Neural cell (in vitro differentiated cells): ENCODE data around the gene EFCAB6. TPM values are rescaled to one million over a fixed set of nuclear protein-coding genes. Genes with fewer than 3 reads are reported as not detected.

Source experiments
- H2AFZ ChIP-seq: fragments of 200-600, 300-800 bp; sonication (generic), shearing (Covaris generic); 2 replicates; pipeline ENCODE4 v1.6.0; 2014; ENCODE audit warnings: low read depth, mild to moderate bottlenecking, antibody characterized with exemption, low read length, moderate library complexity
- H3F3A ChIP-seq: fragments of 200-600 bp; shearing (Covaris generic); 2 replicates; pipeline ENCODE4 v1.6.1; 2016; ENCODE audit warnings: mild to moderate bottlenecking, moderate library complexity, mixed read lengths, antibody characterized with exemption, low read length; ENCODE audit not compliant: insufficient read depth, poor library complexity, severe bottlenecking
- H3K27ac ChIP-seq: fragments of 200-600, 300-800 bp; sonication (generic), shearing (Covaris generic); 2 replicates; pipeline ENCODE4 v1.5.1; 2014; ENCODE audit warnings: mild to moderate bottlenecking, low read length, moderate library complexity
- H3K27me3 ChIP-seq: fragments of 300-800, 200-600 bp; sonication (generic), shearing (Covaris generic); 2 replicates; pipeline ENCODE4 v1.6.0; 2014; ENCODE audit warnings: mild to moderate bottlenecking, low read depth, low read length, moderate library complexity; ENCODE audit not compliant: insufficient read depth
- H3K36me3 ChIP-seq: fragments of 300-800, 200-600 bp; sonication (generic), shearing (Covaris generic); 2 replicates; pipeline ENCODE4 v1.5.1; 2014; ENCODE audit warnings: mild to moderate bottlenecking, antibody characterized with exemption, low read length, moderate library complexity; ENCODE audit not compliant: insufficient read depth
- H3K4me2 ChIP-seq: fragments of 300-800, 200-600 bp; sonication (generic), shearing (Covaris generic); 2 replicates; pipeline ENCODE4 v1.6.0; 2014; ENCODE audit warnings: mild to moderate bottlenecking, low read length
- H3K4me3 ChIP-seq: fragments of 300-800, 200-600 bp; sonication (generic), shearing (Covaris generic); 2 replicates; pipeline ENCODE4 v1.5.1; 2014; ENCODE audit warnings: mild to moderate bottlenecking, low read length, moderate library complexity
- H3K79me2 ChIP-seq: fragments of 200-600 bp; shearing (Covaris generic); replicated peaks from 2 replicates; pipeline ENCODE4 v1.6.0; 2014; ENCODE audit warnings: mild to moderate bottlenecking, low read length, moderate library complexity; ENCODE audit not compliant: insufficient read depth
- H3K9ac ChIP-seq: fragments of 300-800, 200-600 bp; sonication (generic), shearing (Covaris generic); 2 replicates; pipeline ENCODE4 v1.6.1; 2016; ENCODE audit warnings: mild to moderate bottlenecking, low read length, mixed read lengths
- H3K9me2 ChIP-seq: fragments of 200-600 bp; shearing (Covaris generic); 2 replicates; pipeline ENCODE4 v1.6.1; 2016; ENCODE audit warnings: mild to moderate bottlenecking, low read length, mixed read lengths; ENCODE audit not compliant: insufficient read depth
- H3K9me3 ChIP-seq: fragments of 200-600, 300-800 bp; sonication (generic), shearing (Covaris generic); 2 replicates; pipeline ENCODE4 v1.6.1; 2016; ENCODE audit warnings: mild to moderate bottlenecking, mixed run types, low read length, moderate library complexity, mixed read lengths
- H4K20me1 ChIP-seq: fragments of 200-600 bp; shearing (Covaris generic); 2 replicates; pipeline ENCODE4 v1.6.1; 2016; ENCODE audit warnings: mild to moderate bottlenecking, mixed run types; ENCODE audit not compliant: insufficient read depth
- EP300 ChIP-seq: fragments of 450-650 bp; conservative IDR thresholded peaks from 2 replicates; pipeline ENCODE4 v1.6.1; 2014; ENCODE audit warnings: antibody characterized with exemption, mild to moderate bottlenecking, moderate library complexity; ENCODE audit not compliant: poor library complexity, severe bottlenecking
- EZH2 ChIP-seq: fragments of 200-600, 300-800 bp; shearing (Covaris generic), sonication (generic); IDR thresholded peaks from 2 replicates; pipeline ENCODE4 v1.6.1; 2014; ENCODE audit warnings: antibody characterized with exemption, low read length, borderline replicate concordance, mild to moderate bottlenecking; ENCODE audit not compliant: insufficient read depth, poor library complexity, severe bottlenecking
- MXI1 ChIP-seq: fragments of 450-650 bp; conservative IDR thresholded peaks from 2 replicates; pipeline ENCODE4 v1.6.1; 2014; ENCODE audit warnings: antibody characterized with exemption, mild to moderate bottlenecking; ENCODE audit not compliant: poor library complexity, severe bottlenecking
- POLR2AphosphoS5 ChIP-seq: IDR thresholded peaks from 2 replicates; pipeline ENCODE4 v1.6.1; 2012
- RAD21 ChIP-seq: fragments of 450-650 bp; conservative IDR thresholded peaks from 2 replicates; pipeline ENCODE4 v1.6.1; 2014; ENCODE audit warnings: antibody characterized with exemption, mild to moderate bottlenecking, moderate library complexity
- SMC3 ChIP-seq: fragments of 450-650 bp; conservative IDR thresholded peaks from 2 replicates; pipeline ENCODE4 v1.6.1; 2014; ENCODE audit warnings: antibody characterized with exemption, mild to moderate bottlenecking, moderate library complexity; ENCODE audit not compliant: poor library complexity
- TAF1 ChIP-seq: IDR thresholded peaks from 2 replicates; pipeline ENCODE4 v1.6.1; 2012; ENCODE audit warnings: low read depth
- polyA plus RNA-seq: library from polyadenylated mRNA; depleted of rRNA; stranded (reverse); fragments of >200 nt; gene quantifications from 2 replicates; pipeline ENCODE4 v1.2.3, GENCODE V29; 2014
- TF ChIP-seq, protein P1 (sequence below): IDR thresholded peaks from 2 replicates; pipeline ENCODE4 v1.6.1; 2012; ENCODE audit warnings: borderline replicate concordance
- TF ChIP-seq, protein P2 (sequence below): fragments of 450-650 bp; IDR thresholded peaks from 2 replicates; pipeline ENCODE4 v1.5.1; 2014; ENCODE audit warnings: antibody characterized with exemption, mild to moderate bottlenecking, moderate library complexity; ENCODE audit not compliant: poor library complexity, severe bottlenecking

Gene EFCAB6
- polyA plus RNA-seq, 1 donor from 2014 or later, result 1.4 TPM

DNA sequence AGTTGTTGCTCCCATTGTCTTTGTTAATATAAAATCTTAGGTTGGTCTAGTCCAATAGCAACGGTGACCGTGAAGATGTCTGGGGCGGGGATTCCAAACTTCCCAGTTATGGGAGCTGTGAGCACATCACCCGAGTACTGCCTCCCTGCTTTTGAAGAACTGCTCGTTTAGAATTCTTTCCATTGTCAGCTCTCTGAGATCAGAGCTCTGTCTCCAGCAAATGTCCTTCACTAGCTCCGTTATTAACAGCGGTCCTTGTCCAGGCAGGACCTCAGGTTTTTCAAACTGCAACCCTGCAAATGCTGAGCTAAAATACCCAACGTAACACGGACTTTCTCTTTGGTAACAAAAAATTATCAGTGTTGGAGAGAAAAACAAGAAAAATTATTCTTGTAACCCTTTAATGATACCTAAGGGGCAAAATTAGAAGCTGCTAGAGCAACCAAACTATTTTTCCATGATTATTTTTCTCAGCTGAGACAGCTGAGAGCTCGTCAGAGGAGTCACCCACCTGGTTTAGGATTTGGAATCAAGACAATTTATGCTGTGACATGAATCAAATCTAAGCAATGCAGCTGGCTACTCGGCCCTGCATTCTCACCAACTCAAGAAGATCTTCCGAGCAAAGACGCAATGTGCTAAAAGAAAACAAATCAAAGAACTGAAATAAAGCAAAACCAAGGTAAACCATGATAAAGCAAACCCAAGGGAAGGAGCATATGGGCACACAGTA is 15.1 kb upstream of the EFCAB6 start (continued):
- TF ChIP-seq EZH2, result no peak

DNA sequence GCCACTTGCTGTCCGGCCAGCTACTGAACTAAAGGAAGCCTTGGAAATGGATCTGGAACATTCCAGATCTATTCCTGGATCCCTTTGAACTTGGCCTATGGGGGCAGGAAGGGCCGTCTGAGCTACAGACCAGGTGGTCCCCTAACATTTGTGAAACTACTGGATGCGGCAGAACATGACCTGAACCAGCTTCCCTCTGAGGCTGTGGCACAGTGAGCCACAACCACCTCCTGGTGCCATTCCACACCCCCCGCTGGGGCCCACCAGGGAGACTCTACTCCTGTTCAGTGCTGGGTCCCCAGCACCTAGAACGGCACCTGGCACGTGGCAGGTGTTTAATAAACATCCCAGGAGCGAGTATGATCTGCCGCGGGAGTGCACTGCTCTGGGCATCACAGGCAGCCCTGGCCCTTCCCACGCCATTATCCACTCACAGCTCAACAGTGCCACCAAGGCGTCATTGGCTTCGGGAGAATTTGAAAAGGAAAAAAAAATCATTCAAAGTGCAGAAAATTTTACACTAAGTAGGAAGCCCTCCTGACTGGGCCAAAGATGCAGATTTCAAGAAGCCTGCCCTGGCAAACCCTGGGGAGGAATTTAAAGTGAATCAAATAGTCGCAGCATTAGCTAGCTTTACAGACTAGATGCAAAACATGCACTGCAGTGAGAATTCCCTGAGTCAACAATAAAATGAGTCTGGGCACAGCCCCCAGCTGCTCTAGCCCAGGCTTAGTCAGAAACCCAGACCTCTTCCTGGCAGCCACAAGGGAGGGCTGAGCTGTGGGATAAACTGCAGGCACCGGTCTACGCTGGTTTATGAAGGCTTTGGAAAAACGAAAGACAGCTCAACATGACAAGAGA is 14.3 kb upstream of the EFCAB6 start:
- TF ChIP-seq EZH2 (no peak), RAD21 (peak; percentile 22)
- Histone ChIP-seq H4K20me1 (no peaks in the 10 kb centered on the region), H3K9me2 (no peaks in the 10 kb centered on the region), H3K36me3 (no peaks in the 10 kb centered on the region), H3K4me2 (no peak overlapping the region), H3K4me3 (no peak overlapping the region), H3K27me3 (no peaks in the 10 kb centered on the region), H3K79me2 (no peaks in the 10 kb centered on the region), H3K9me3 (no peaks in the 10 kb centered on the region), H3K27ac (no peak overlapping the region), H3K9ac (no peak overlapping the region), H3F3A (no peaks in the 10 kb centered on the region), H2AFZ (no peak overlapping the region)

DNA sequence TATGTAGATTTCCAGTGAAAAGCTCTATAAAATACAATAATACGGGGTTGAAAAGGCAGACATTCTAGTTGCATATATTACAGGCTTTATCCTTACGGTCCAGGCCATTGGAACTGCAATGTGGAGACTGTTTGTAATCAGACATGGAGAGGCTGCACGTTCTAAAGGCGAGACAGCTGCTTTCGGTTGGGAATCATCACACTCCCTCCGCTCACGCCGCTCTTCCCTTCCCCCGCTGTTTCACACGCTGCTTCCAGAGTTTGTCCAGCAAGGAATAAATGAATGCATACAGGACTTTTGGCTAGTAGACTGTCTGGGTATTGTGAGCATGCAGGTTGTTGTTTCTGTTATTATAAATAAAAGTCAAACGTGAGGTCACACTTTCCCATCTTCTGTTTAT is 13.5 kb upstream of the EFCAB6 start:
- Histone ChIP-seq H3K27me3 (no peaks in the 10 kb centered on the region), H2AFZ (no peak overlapping the region), H3K9me3 (no peaks in the 10 kb centered on the region), H3K36me3 (no peaks in the 10 kb centered on the region), H3F3A (no peaks in the 10 kb centered on the region), H3K4me2 (no peak overlapping the region), H4K20me1 (no peaks in the 10 kb centered on the region), H3K27ac (no peak overlapping the region), H3K4me3 (no peak overlapping the region), H3K9ac (no peak overlapping the region), H3K9me2 (no peaks in the 10 kb centered on the region), H3K79me2 (no peaks in the 10 kb centered on the region)
- TF ChIP-seq MXI1 (no peak), TAF1 (no peak), SMC3 (no peak), EZH2 (no peak), RAD21 (no peak), EP300 (no peak), POLR2AphosphoS5 (no peak)
- TF ChIP-seq, protein P1, sequence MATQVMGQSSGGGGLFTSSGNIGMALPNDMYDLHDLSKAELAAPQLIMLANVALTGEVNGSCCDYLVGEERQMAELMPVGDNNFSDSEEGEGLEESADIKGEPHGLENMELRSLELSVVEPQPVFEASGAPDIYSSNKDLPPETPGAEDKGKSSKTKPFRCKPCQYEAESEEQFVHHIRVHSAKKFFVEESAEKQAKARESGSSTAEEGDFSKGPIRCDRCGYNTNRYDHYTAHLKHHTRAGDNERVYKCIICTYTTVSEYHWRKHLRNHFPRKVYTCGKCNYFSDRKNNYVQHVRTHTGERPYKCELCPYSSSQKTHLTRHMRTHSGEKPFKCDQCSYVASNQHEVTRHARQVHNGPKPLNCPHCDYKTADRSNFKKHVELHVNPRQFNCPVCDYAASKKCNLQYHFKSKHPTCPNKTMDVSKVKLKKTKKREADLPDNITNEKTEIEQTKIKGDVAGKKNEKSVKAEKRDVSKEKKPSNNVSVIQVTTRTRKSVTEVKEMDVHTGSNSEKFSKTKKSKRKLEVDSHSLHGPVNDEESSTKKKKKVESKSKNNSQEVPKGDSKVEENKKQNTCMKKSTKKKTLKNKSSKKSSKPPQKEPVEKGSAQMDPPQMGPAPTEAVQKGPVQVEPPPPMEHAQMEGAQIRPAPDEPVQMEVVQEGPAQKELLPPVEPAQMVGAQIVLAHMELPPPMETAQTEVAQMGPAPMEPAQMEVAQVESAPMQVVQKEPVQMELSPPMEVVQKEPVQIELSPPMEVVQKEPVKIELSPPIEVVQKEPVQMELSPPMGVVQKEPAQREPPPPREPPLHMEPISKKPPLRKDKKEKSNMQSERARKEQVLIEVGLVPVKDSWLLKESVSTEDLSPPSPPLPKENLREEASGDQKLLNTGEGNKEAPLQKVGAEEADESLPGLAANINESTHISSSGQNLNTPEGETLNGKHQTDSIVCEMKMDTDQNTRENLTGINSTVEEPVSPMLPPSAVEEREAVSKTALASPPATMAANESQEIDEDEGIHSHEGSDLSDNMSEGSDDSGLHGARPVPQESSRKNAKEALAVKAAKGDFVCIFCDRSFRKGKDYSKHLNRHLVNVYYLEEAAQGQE, result no peak
- TF ChIP-seq, protein P2, sequence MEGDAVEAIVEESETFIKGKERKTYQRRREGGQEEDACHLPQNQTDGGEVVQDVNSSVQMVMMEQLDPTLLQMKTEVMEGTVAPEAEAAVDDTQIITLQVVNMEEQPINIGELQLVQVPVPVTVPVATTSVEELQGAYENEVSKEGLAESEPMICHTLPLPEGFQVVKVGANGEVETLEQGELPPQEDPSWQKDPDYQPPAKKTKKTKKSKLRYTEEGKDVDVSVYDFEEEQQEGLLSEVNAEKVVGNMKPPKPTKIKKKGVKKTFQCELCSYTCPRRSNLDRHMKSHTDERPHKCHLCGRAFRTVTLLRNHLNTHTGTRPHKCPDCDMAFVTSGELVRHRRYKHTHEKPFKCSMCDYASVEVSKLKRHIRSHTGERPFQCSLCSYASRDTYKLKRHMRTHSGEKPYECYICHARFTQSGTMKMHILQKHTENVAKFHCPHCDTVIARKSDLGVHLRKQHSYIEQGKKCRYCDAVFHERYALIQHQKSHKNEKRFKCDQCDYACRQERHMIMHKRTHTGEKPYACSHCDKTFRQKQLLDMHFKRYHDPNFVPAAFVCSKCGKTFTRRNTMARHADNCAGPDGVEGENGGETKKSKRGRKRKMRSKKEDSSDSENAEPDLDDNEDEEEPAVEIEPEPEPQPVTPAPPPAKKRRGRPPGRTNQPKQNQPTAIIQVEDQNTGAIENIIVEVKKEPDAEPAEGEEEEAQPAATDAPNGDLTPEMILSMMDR, result no peak
